Tibial artery (tissue), 4 donors: ENCODE data around the gene SESN2.

Experiments
- DNase-seq, 2 donors: peaks; one replicate each; pipeline ENCODE4 v3.0.0-alpha.2; 2019
- H3K27ac ChIP-seq, 2 donors: fragments of 200-600 bp; sonication (generic) in 1 of 2; 1 replicate in 1 of 2; 2 replicates in 1 of 2; pipeline ENCODE4 v1.5.1; 2018 to 2019; ENCODE audit warnings: mild to moderate bottlenecking in 1 of 2
- H3K27me3 ChIP-seq, 2 donors: fragments of 200-600 bp; sonication (generic) in 1 of 2; one replicate each; pipeline versions ENCODE4 v1.5.1 to v1.6.0; 2016 to 2019
- H3K36me3 ChIP-seq, 3 donors: fragments of 200-600 bp; sonication (generic) in 2 of 3; one replicate each; pipeline ENCODE4 v1.5.1; 2016 to 2019; ENCODE audit warnings: mild to moderate bottlenecking in 2 of 3
- H3K4me1 ChIP-seq, 4 donors: fragments of 200-600 bp; sonication (generic) in 2 of 4; 1 replicate in 3 of 4; 2 replicates in 1 of 4; pipeline ENCODE4 v1.5.1; 2016 to 2019
- H3K4me3 ChIP-seq, 2 donors: fragments of 200-600 bp; sonication (generic) in 1 of 2; 1 replicate in 1 of 2; 2 replicates in 1 of 2; pipeline ENCODE4 v1.5.1; 2018 to 2019; ENCODE audit warnings: mild to moderate bottlenecking in 2 of 2
- H3K9me3 ChIP-seq, 3 donors: fragments of 200-600 bp; sonication (generic) in 1 of 3; one replicate each; pipeline ENCODE4 v1.5.1; 2016 to 2019
- intact Hi-C: fragments of 100-400 bp; cut with DNase I; formaldehyde crosslinking; loops from one replicate; pipeline ENCODE4 v1.15.0; 2023; ENCODE audit warnings: low total_unique reads
- TF ChIP-seq, protein P1 (sequence below), 2 experiments: fragments of 200-600 bp in 1 of 2; fragments of 450-650 bp in 1 of 2; IDR thresholded peaks; one replicate each; pipeline ENCODE4 v1.5.1; 2017 to 2019; ENCODE audit warnings: antibody characterized with exemption in 2 of 2, mild to moderate bottlenecking in 1 of 2, moderate library complexity in 1 of 2

SESN2 gene

DNA sequence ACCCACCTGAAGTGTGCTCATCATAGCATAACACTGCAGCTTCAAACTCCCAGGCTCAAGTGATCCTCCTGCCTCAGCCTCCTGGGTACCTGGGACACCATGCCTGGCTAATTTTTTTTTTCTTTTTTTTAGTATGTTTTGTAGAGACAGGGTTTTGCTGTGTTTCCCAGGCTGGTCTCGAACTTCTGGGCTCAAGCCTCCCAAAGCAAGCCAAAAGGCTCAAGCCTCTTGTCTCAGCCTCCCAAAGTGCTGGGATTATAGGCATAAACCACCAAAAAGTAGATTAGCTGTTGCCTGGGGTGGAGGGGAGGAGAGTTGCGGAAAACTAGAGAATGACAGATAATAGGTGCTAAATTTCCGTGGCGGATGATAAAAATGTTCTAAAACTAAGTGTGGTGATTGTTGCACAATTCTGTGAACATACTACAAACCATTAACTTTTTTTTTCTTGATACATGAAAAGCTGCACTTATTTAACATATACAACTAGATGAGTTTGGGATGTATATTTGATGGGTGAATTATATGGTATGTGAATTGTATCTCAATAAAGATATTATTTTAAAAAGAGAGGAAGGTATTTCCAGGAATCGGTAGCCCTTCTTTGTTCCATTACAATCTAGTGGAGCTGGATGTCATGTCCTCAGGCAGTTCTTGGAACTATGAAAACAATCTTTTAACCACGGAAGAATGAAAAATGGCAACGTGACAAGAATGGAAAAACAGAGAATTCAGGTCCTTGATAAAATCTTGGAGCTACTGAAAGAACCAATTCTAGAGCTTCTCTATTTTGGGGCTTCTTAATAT is 42.3 kb downstream of the SESN2 start:
- no peaks in the 10 kb centered on the region for H3K9me3 ChIP-seq
- intact Hi-C loops: no loop called here
- no peaks in the 10 kb centered on the region for H3K4me1 ChIP-seq
- no peak overlapping the region for H3K4me3 ChIP-seq
- no peak for DNase-seq
- no peak overlapping the region for H3K27ac ChIP-seq
- TF ChIP-seq, protein P1, sequence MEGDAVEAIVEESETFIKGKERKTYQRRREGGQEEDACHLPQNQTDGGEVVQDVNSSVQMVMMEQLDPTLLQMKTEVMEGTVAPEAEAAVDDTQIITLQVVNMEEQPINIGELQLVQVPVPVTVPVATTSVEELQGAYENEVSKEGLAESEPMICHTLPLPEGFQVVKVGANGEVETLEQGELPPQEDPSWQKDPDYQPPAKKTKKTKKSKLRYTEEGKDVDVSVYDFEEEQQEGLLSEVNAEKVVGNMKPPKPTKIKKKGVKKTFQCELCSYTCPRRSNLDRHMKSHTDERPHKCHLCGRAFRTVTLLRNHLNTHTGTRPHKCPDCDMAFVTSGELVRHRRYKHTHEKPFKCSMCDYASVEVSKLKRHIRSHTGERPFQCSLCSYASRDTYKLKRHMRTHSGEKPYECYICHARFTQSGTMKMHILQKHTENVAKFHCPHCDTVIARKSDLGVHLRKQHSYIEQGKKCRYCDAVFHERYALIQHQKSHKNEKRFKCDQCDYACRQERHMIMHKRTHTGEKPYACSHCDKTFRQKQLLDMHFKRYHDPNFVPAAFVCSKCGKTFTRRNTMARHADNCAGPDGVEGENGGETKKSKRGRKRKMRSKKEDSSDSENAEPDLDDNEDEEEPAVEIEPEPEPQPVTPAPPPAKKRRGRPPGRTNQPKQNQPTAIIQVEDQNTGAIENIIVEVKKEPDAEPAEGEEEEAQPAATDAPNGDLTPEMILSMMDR (IDR thresholded peaks at IDR 0.05): no peak
- no peaks in the 10 kb centered on the region for H3K36me3 ChIP-seq
- H3K27me3 ChIP-seq: peaks cover 0 to 13% of the 10 kb centered on the region in 2 donors

DNA sequence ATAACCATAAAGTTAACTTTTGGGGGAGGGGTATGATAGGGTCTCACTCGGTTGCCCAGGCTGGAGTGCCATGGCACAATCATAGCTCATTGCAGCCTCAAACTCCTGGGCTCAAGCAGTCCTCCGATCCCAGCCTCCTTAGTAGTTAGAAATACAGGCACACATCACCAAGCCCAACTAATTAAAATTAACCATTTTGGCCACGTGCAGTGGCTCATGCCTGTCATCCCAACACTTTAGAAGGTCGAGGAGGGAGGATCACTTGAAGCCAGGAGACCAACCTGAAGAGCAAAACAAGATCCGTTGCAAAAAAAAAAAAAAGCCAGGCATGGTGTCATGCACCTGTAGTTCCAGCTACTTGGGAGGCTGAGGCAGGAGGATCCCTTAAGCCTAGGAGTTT is 42.9 kb downstream of the SESN2 start:
- DNase-seq: no peak
- Histone ChIP-seq H3K4me1 (no peaks in the 10 kb centered on the region), H3K36me3 (no peaks in the 10 kb centered on the region), H3K9me3 (no peaks in the 10 kb centered on the region), H3K4me3 (no peak overlapping the region), H3K27ac (no peak overlapping the region), H3K27me3 (peaks cover 0 to 6% of the 10 kb centered on the region in 2 donors)
- TF ChIP-seq, protein P1 (IDR thresholded peaks at IDR 0.05): no peak
- intact Hi-C loops: no loop called here

DNA sequence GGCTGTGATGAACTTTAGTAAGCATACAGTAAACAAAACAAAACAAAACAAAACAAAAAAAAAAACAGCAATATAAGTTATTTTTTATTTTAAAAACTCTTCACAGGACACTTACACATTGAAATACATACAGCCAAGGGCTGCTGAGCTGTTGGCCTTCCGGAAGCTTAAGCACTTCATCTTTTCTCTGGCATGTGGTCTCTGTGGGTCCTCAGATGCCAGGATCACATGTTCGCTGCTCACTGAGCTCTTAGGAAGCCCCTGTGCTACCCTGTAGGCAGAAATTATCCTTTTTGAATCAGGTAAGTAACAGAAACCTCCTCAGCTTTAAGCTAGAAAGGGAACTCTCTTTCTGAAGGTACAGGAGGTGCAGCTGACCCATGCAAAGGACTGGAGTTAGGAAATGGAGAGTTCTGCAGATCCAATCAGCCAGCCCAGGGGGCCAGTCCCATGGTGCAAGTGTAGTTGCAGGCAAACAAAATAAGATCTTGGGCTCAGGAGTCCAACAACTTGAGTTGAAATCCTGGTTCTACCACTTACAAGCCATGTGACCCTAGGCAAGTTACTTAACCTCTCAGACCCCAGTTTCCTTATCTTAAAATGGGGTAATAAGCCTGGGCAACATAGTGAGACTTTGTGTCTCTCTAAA is 47.1 kb downstream of the SESN2 start:
- no peaks in the 10 kb centered on the region for H3K4me1 ChIP-seq
- intact Hi-C loops: no loop called here
- TF ChIP-seq, protein P1 (IDR thresholded peaks at IDR 0.05): no peak

DNA sequence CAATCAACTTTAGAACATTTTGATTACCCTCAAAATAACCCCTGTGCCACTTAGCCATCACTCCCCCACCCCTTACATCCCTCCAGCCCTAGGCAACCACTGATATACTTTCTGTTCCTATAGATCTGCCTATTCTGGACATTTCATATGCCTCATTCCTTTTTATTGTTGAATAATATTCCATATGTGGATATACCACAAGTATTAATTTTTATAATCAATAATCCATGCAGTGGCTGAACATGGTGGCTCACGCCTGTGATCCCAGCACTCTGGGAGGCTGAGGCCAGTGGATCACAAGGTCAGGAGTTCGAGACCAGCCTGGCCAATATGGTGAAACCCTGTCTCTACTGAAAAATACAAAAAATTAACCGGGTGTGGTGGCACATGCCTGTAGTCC is 49.4 kb downstream of the SESN2 start:
- intact Hi-C loops: no loop called here
- TF ChIP-seq, protein P1 (IDR thresholded peaks at IDR 0.05): no peak

More for the DNA sequence above, 47.1 kb downstream of the SESN2 start:
- no peaks in the 10 kb centered on the region for H3K36me3 ChIP-seq
- peaks cover 0 to 11% of the 10 kb centered on the region in 2 donors for H3K27me3 ChIP-seq
- H3K4me3 ChIP-seq: no peak overlapping the region
- no peaks in the 10 kb centered on the region for H3K9me3 ChIP-seq
- no peak overlapping the region for H3K27ac ChIP-seq
- DNase-seq: no peak

DNA sequence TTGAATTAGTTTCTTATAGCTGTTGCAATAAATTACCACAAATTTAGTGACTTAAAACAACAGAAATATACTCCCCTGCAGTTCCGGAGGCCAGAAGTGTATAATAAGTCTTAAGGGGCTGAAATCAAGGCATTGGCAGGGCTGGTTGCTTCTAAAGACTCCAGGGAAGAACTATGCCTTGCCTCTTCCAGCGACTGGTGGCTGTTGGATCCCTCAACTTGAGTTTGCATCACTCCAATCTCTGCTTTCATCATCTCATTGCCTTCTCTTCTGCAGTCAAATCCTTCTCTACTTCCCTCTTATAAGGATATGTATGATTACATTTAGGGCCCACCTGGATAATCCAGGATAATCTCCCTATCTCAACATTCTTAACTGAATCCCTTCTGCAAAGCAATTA is 50.4 kb downstream of the SESN2 start:
- Histone ChIP-seq H3K27me3 (peaks cover 0 to 11% of the 10 kb centered on the region in 2 donors), H3K36me3 (no peaks in the 10 kb centered on the region), H3K27ac (no peak overlapping the region), H3K9me3 (no peaks in the 10 kb centered on the region), H3K4me1 (no peaks in the 10 kb centered on the region), H3K4me3 (no peak overlapping the region)
- TF ChIP-seq, protein P1 (IDR thresholded peaks at IDR 0.05): no peak
- intact Hi-C loops: no loop called here
- DNase-seq: no peak

More for the DNA sequence above, 49.4 kb downstream of the SESN2 start:
- H3K4me3 ChIP-seq: no peak overlapping the region
- no peaks in the 10 kb centered on the region for H3K4me1 ChIP-seq
- H3K27ac ChIP-seq: no peak overlapping the region
- DNase-seq: no peak
- peaks cover 0 to 11% of the 10 kb centered on the region in 2 donors for H3K27me3 ChIP-seq
- H3K36me3 ChIP-seq: no peaks in the 10 kb centered on the region
- H3K9me3 ChIP-seq: no peaks in the 10 kb centered on the region
